ENCODE measurements around the gene FOLR1. TPM values are rescaled to one million over a fixed set of nuclear protein-coding genes. Genes with fewer than 3 reads are reported as not detected.

The FOLR1 gene
- total and polyA plus RNA-seq, 10 of the 15 experiments (the other 5 are each of a cell fraction or from before 2014, with no cell fraction given) = not detected

GRCh38 chr11:72221386-72222075 is 29.6 kb downstream of the FOLR1 start:
- ChIA-PET RAD21 (ENCODE audit: unreplicated experiment) (interaction anchor here (2.4 kb wide), 2 partner anchors 193 to 210 kb away, joined by 9 to 11 read pairs; no protein-coding TSS in a partner anchor), CTCF (interaction anchor here (0.9 to 2.0 kb wide), 8 partner anchors 16 to 293 kb away, joined by 3 to 8 read pairs (median 4); partner anchors contain the start of genes CLPB and XNDC1N), SMC1A (ENCODE audit: uncharacterized antibody, unreplicated experiment) (interaction anchor here (0.6 to 2.3 kb wide), 5 partner anchors 17 to 209 kb away, joined by 3 to 8 read pairs (median 3); no protein-coding TSS in a partner anchor), POLR2A (interaction anchor here (1.6 kb wide), 1 partner anchor 13 kb away, joined by 7 read pairs; no protein-coding TSS in a partner anchor)
- FAIRE-seq (peak; percentile 23), DNase-seq (ENCODE audit: low read depth, low spot score) (no peak), ATAC-seq (no peak)
- no peak overlapping the region for H3K9ac ChIP-seq (ENCODE audit: control insufficient read depth, insufficient read depth, low read length)
- intact Hi-C loops (cut with micrococcal nuclease; ENCODE audit: unreplicated experiment) (loop anchor here (5.0 kb wide), 1 partner anchor 211 kb away; the partner anchor contains the start of gene CLPB), in situ Hi-C loops (cut with MboI) (no loop called here)
- 38% methylated on average over 7 of the region's 7 CpGs for WGBS (ENCODE audit: insufficient coverage, insufficient replicate concordance, low lambda C conversion rate, missing lambda C conversion rate)
- H3K36me3 ChIP-seq (ENCODE audit: control insufficient read depth in 2 of 2, insufficient read depth in 2 of 2, low read length in 1 of 2) = no peaks in the 10 kb centered on the region
- TF ChIP-seq SPI1 (IDR thresholded peaks at IDR 0.05; ENCODE audit: borderline replicate concordance, insufficient read depth, low read depth, low read length) (peak; percentile 67), RUNX3 (IDR thresholded peaks at IDR 0.05; ENCODE audit: low read length) (peak; percentile 55), USF2 (IDR thresholded peaks at IDR 0.05; ENCODE audit: borderline replicate concordance, low read depth, low read length) (no peak)
- peak overlapping the region; percentile 5; the same call in 1 of the 2 replicates for H3K27ac ChIP-seq (ENCODE audit: control insufficient read depth, insufficient read depth)
- peaks cover 22% of the 10 kb centered on the region for H3K4me1 ChIP-seq (ENCODE audit: control insufficient read depth, insufficient read depth, low read length)
- no peaks in the 10 kb centered on the region for H4K20me1 ChIP-seq (ENCODE audit: control insufficient read depth, insufficient read depth)
- no peaks in the 10 kb centered on the region for H3K9me3 ChIP-seq (replicated peaks; ENCODE audit: control insufficient read depth, insufficient read depth, low read length)
- no peak overlapping the region for H3K4me3 ChIP-seq
- no peaks in the 10 kb centered on the region for H3K27me3 ChIP-seq (replicated peaks in 1 of 2; ENCODE audit: control insufficient read depth in 2 of 2, insufficient read depth in 2 of 2, low read length in 1 of 2)
- peaks cover 24% of the 10 kb centered on the region for H3K79me2 ChIP-seq (ENCODE audit: control insufficient read depth, insufficient read depth, low read length)
- peak overlapping the region; percentile 71 for H2AFZ ChIP-seq (ENCODE audit: control insufficient read depth, low read depth, low read length)
- peak overlapping the region; percentile 46 for H3K4me2 ChIP-seq (ENCODE audit: control insufficient read depth, insufficient read depth)
- no TSS peak for BruUV-seq (replicated peaks)
